GM23338 (cell line): ENCODE data around the gene CD59. TPM values are rescaled to one million over a fixed set of nuclear protein-coding genes. Genes with fewer than 3 reads are reported as not detected.

Experiments used
- ATAC-seq: fragments of 200-7000 bp; cut with Tn5 transposase; 3 replicates; pipeline ENCODE4 v1.9.1; 2020
- DNase-seq: peaks from one replicate; pipeline ENCODE4 v3.0.0-alpha.2; 2015; ENCODE audit warnings: low spot score
- H2AFZ ChIP-seq: fragments of 200-600 bp; sonication (generic); 2 replicates; pipeline ENCODE4 v1.8.0; 2016; ENCODE audit warnings: antibody characterized with exemption, mild to moderate bottlenecking, moderate library complexity
- H3F3A ChIP-seq: fragments of 200-600 bp; sonication (generic); replicated peaks from 2 replicates; pipeline ENCODE4 v1.8.0; 2017; ENCODE audit warnings: antibody characterized with exemption, mixed run types, low read depth
- H3K27ac ChIP-seq: fragments of 200-600 bp; sonication (generic); 2 replicates; pipeline ENCODE4 v1.6.1; 2016; ENCODE audit warnings: low read depth
- H3K27me3 ChIP-seq: fragments of 200-600 bp; sonication (generic); 2 replicates; pipeline ENCODE4 v1.8.0; 2016; ENCODE audit warnings: mild to moderate bottlenecking, mixed run types, moderate library complexity; ENCODE audit not compliant: insufficient read depth
- H3K36me3 ChIP-seq: fragments of 200-600 bp; sonication (generic); 2 replicates; pipeline ENCODE4 v1.8.0; 2016; ENCODE audit warnings: mild to moderate bottlenecking; ENCODE audit not compliant: insufficient read depth
- H3K4me1 ChIP-seq: fragments of 200-600 bp; sonication (generic); 2 replicates; pipeline ENCODE4 v1.8.0; 2016; ENCODE audit warnings: mild to moderate bottlenecking, moderate library complexity; ENCODE audit not compliant: insufficient read depth
- H3K4me2 ChIP-seq: fragments of 200-600 bp; sonication (generic); 2 replicates; pipeline ENCODE4 v1.7.1; 2017; ENCODE audit warnings: mixed run types
- H3K4me3 ChIP-seq: fragments of 200-600 bp; sonication (generic); 2 replicates; pipeline ENCODE4 v1.6.1; 2016; ENCODE audit warnings: mixed run types
- H3K79me2 ChIP-seq: fragments of 200-600 bp; sonication (generic); replicated peaks from 2 replicates; pipeline ENCODE4 v1.8.0; 2017; ENCODE audit warnings: mild to moderate bottlenecking; ENCODE audit not compliant: insufficient read depth
- H3K9me2 ChIP-seq: fragments of 200-600 bp; sonication (generic); 2 replicates; pipeline ENCODE4 v1.8.0; 2017; ENCODE audit not compliant: insufficient read depth
- H4K20me1 ChIP-seq: fragments of 200-600 bp; sonication (generic); replicated peaks from 2 replicates; pipeline ENCODE4 v1.8.0; 2017; ENCODE audit warnings: mild to moderate bottlenecking; ENCODE audit not compliant: insufficient read depth
- H3K27ac Mint-ChIP-seq: 2 replicates; pipeline ENCODE4 v1.8.0; 2020; ENCODE audit warnings: inconsistent platforms, mild to moderate bottlenecking, moderate library complexity, mixed read lengths
- H3K27me3 Mint-ChIP-seq: 3 replicates; pipeline ENCODE4 v1.8.0; 2022; ENCODE audit warnings: low read depth, mild to moderate bottlenecking, moderate library complexity, mixed read lengths, inconsistent platforms; ENCODE audit not compliant: insufficient read depth, poor library complexity
- H3K36me3 Mint-ChIP-seq: 3 replicates; pipeline ENCODE4 v1.8.0; 2021; ENCODE audit warnings: low read depth, mild to moderate bottlenecking, inconsistent platforms, moderate library complexity, mixed read lengths
- H3K4me1 Mint-ChIP-seq: 3 replicates; pipeline ENCODE4 v1.8.0; 2020; ENCODE audit warnings: mild to moderate bottlenecking, inconsistent platforms, mixed read lengths
- H3K4me3 Mint-ChIP-seq: 3 replicates; pipeline ENCODE4 v1.8.0; 2021; ENCODE audit warnings: moderate library complexity, mild to moderate bottlenecking, inconsistent platforms, mixed read lengths
- H3K9me3 Mint-ChIP-seq: 3 replicates; pipeline ENCODE4 v1.8.0; 2020; ENCODE audit warnings: moderate library complexity, mild to moderate bottlenecking, inconsistent platforms, mixed read lengths
- ETS1 ChIP-seq: IDR thresholded peaks from 2 replicates; pipeline ENCODE4 v1.6.1; 2016; ENCODE audit warnings: antibody characterized with exemption
- EZH2 ChIP-seq: fragments of 200-600 bp; sonication (generic); IDR thresholded peaks from one replicate; pipeline ENCODE4 v1.8.0; 2017; ENCODE audit warnings: antibody characterized with exemption, mild to moderate bottlenecking, low read depth; ENCODE audit not compliant: unreplicated experiment
- EZH2phosphoT487 ChIP-seq: fragments of 200-600 bp; sonication (generic); IDR thresholded peaks from one replicate; pipeline ENCODE4 v1.8.1; 2018; ENCODE audit warnings: antibody characterized with exemption; ENCODE audit not compliant: unreplicated experiment
- JUNB ChIP-seq: IDR thresholded peaks from one replicate; pipeline ENCODE4 v1.6.1; 2016; ENCODE audit warnings: antibody characterized with exemption; ENCODE audit not compliant: unreplicated experiment
- POLR2AphosphoS5 ChIP-seq: IDR thresholded peaks from 2 replicates; pipeline ENCODE4 v1.6.1; 2016; ENCODE audit warnings: antibody characterized with exemption, low read depth
- REST ChIP-seq: IDR thresholded peaks from one replicate; pipeline ENCODE4 v1.6.1; 2018; ENCODE audit warnings: antibody characterized with exemption; ENCODE audit not compliant: unreplicated experiment
- ZNF114 ChIP-seq: fragments of 250-450 bp; sonication (Bioruptor Pico); IDR thresholded peaks from 2 replicates; pipeline ENCODE4 v1.5.0; 2020; ENCODE audit warnings: mild to moderate bottlenecking, moderate library complexity
- polyA plus RNA-seq: library from polyadenylated mRNA; unstranded; fragments of >200 nt; fragmentation: Nextera tagmentation; extraction: Ambion mirVana; gene quantifications from 2 replicates; pipeline ENCODE4 v1.2.1, GENCODE V29; 2016
- total RNA-seq: library from RNA; depleted of rRNA; stranded (reverse); fragments of >200 nt; shearing (Covaris generic); gene quantifications from 2 replicates; pipeline ENCODE4 v1.2.3, GENCODE V29; 2014

CD59 gene
- total and polyA plus RNA-seq, 2 experiments from 2014 or later = 41.5 to 86.6 TPM

GRCh38 chr11:33774736-33775466 is 38.7 kb upstream of the CD59 start:
- ATAC-seq = peak; percentile 12

GRCh38 chr11:33773987-33774735 is 37.9 kb upstream of the CD59 start, which contains the start of gene FBXO3:
Gene FBXO3 (minus strand): TSS chr11:33774520. CDS start chr11:33774497, 23 bp downstream.
- no peak within 1 kb of the TSS for H3K27ac ChIP-seq
- peak within 1 kb of the TSS; percentile 99 for H3K4me2 ChIP-seq
- ATAC-seq (peak; percentile 87), DNase-seq (peak; percentile 97)
- Mint-ChIP-seq H3K4me3 (peak within 1 kb of the TSS; percentile 85), H3K36me3 (no peaks in the 10 kb centered on the region), H3K27ac (no peak within 1 kb of the TSS; the same call in 1 of the 2 replicates), H3K9me3 (no peaks in the 10 kb centered on the region), H3K27me3 (peaks cover 24% of the 10 kb centered on the region), H3K4me1 (peaks cover 38% of the 10 kb centered on the region)
- H3K79me2 ChIP-seq = peaks cover 20% of the 10 kb centered on the region
- peaks cover 29% of the 10 kb centered on the region for H3K27me3 ChIP-seq
- H3K4me1 ChIP-seq = peaks cover 36% of the 10 kb centered on the region
- H4K20me1 ChIP-seq = peaks cover 20% of the 10 kb centered on the region
- no peaks in the 10 kb centered on the region for H3F3A ChIP-seq
- peak within 1 kb of the TSS; percentile 97 for H3K4me3 ChIP-seq
- TF ChIP-seq EZH2 (no peak), ETS1 (no peak), EZH2phosphoT487 (no peak), POLR2AphosphoS5 (peak; percentile 67), JUNB (no peak)
- H3K9me2 ChIP-seq = no peaks in the 10 kb centered on the region
- H3K36me3 ChIP-seq = no peaks in the 10 kb centered on the region
- H2AFZ ChIP-seq = peak within 1 kb of the TSS; percentile 100

More at GRCh38 chr11:33774736-33775466, 38.7 kb upstream of the CD59 start:
- Mint-ChIP-seq H3K27ac (no peak overlapping the region; the same call in 1 of the 2 replicates), H3K4me3 (peak overlapping the region; percentile 85), H3K27me3 (peaks cover 24% of the 10 kb centered on the region), H3K36me3 (no peaks in the 10 kb centered on the region), H3K4me1 (peaks cover 46% of the 10 kb centered on the region), H3K9me3 (no peaks in the 10 kb centered on the region)
- Histone ChIP-seq H3K4me3 (peak overlapping the region; percentile 97), H3K36me3 (no peaks in the 10 kb centered on the region), H3K4me2 (peak overlapping the region; percentile 98), H3K4me1 (peaks cover 44% of the 10 kb centered on the region), H3K9me2 (no peaks in the 10 kb centered on the region), H2AFZ (peak overlapping the region; percentile 100), H3K27me3 (peaks cover 29% of the 10 kb centered on the region), H3K79me2 (peaks cover 20% of the 10 kb centered on the region), H3K27ac (no peak overlapping the region), H3F3A (no peaks in the 10 kb centered on the region), H4K20me1 (peaks cover 20% of the 10 kb centered on the region)
- no peak for TF ChIP-seq EZH2phosphoT487
- TF ChIP-seq POLR2AphosphoS5 = no peak
- DNase-seq = peak; percentile 22

- Mint-ChIP-seq H3K4me1 (peaks cover 32% of the 10 kb centered on the region), H3K9me3 (no peaks in the 10 kb centered on the region), H3K27ac (no peak overlapping the region), H3K27me3 (peaks cover 24% of the 10 kb centered on the region), H3K4me3 (peak overlapping the region; percentile 85), H3K36me3 (no peaks in the 10 kb centered on the region)
- H3K4me1 ChIP-seq = peaks cover 30% of the 10 kb centered on the region
- H3K9me2 ChIP-seq = no peaks in the 10 kb centered on the region
- peak overlapping the region; percentile 97 for H3K4me3 ChIP-seq
- no peak overlapping the region for H3K27ac ChIP-seq
- TF ChIP-seq ZNF114 (CRISPR knock-in tag) (no peak), REST (no peak), ETS1 (no peak)
- H4K20me1 ChIP-seq = peaks cover 20% of the 10 kb centered on the region
- peaks cover 29% of the 10 kb centered on the region for H3K27me3 ChIP-seq
- H3K4me2 ChIP-seq = peak overlapping the region; percentile 99
- peak; percentile 21 for DNase-seq
- peaks cover 20% of the 10 kb centered on the region for H3K79me2 ChIP-seq
- no peaks in the 10 kb centered on the region; the same call in 1 of the 2 replicates for H3K36me3 ChIP-seq
- peak overlapping the region; percentile 99 for H2AFZ ChIP-seq
- no peak; the same call in 2 of the 3 replicates for ATAC-seq
- no peaks in the 10 kb centered on the region for H3F3A ChIP-seq
Measured at GRCh38 chr11:33773404-33773986, 37.3 kb upstream of the CD59 start.
